ENCODE data around the gene TSSK6.

Gene TSSK6

DNA sequence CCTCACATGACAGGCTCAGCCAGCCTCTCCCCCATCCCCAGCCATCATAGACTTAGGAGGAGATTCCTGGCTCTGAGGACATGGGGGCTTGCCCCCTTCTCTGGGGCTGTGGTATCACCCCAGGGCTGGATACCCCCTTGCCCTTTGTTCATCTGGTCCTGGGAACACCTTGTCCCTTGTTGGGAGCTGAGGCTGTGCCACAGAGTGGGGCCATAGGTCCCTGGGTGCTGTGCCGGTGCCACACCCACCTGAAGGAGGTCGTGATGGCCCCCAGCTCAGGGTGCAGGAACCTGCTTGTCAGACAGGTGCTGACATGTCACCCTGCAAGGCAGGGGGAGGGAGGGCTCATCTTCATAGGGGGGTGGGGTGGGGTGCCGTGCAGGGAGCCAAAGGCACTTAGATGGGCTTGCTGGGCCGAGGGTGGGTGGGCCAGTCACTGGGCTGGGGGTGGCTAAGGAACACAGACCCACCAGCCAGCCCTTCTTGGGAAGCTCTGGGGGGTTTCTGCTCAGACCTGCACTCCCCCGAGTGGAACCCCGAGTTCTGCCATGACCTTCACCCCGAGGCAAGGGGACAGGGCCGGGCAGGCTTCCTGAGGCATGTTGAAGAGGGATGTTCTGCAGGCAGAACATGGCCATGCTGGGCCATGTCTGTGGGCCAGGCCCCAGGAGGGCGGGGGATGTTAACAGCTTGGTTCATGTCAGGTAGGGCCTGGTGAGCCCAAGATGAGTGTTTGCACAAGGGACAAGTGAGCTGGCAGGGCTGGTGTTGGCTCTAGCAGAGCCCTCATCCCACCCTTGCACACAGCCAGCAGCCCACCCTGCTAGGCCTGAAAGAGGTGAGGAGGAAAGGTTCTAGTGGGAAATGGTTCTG is 28.0 kb downstream of the TSSK6 start:
- no peak overlapping the region for H3K4me3 ChIP-seq (ENCODE audit: low read depth in 1 of 2, low read length in 2 of 2)
- no peak overlapping the region for H3K9ac ChIP-seq (ENCODE audit: low read depth in 1 of 2, low read length in 2 of 2)
- no peak overlapping the region for H3K27ac ChIP-seq (ENCODE audit: low read depth, low read length)
- peaks cover 10 to 45% of the 10 kb centered on the region in 2 donors for H3K36me3 ChIP-seq (ENCODE audit: control insufficient read depth in 1 of 2, insufficient read depth in 2 of 2, low read length in 2 of 2)
- no peaks in the 10 kb centered on the region for H3K9me3 ChIP-seq (ENCODE audit: control insufficient read depth in 1 of 2, low read length in 2 of 2)
- peaks cover 33 to 36% of the 10 kb centered on the region in 2 donors for H3K4me1 ChIP-seq (ENCODE audit: control insufficient read depth in 1 of 2, insufficient read depth in 2 of 2, low read length in 2 of 2)
- no peaks in the 10 kb centered on the region for H3K27me3 ChIP-seq (ENCODE audit: control insufficient read depth in 1 of 2, insufficient read depth in 2 of 2, low read length in 2 of 2)

DNA sequence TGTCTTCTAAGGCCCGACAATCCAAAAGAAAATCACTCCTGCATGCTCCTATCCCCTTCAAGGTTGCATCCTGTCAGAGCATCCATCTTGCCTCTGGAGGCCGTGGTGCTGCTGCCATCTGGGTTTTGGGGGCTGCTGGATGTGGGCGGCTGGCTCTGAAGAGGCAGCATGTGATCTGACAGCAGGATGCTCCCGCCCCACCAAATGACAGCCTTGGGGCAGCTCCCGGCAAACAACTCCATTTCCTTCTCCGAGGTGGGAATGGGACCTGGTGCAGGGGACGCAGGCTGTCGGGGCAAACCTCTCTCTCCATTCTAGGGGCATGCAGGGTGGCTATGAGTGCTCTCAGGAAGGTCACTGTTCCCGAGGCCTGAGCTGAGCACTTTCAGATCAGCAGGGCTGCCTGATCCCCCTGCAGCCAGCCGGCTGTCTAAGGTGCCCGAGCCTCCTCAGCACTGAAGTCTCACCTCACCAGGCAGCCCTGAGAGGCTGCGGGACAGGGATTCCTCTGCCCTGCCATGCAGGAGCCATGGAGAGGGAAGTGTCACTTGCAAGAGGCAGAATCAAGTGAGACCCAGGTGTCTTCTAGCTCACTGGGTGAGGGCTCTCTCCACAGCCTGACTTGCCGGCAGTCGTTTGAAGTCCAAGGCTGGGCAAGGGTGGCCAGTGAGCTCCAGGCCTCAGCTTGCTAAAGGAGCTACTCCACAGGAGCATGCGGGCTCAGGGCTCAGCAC is 28.8 kb downstream of the TSSK6 start:
- Histone ChIP-seq H3K9me3 (ENCODE audit: control insufficient read depth in 1 of 2, low read length in 2 of 2) (no peaks in the 10 kb centered on the region), H3K36me3 (ENCODE audit: control insufficient read depth in 1 of 2, insufficient read depth in 2 of 2, low read length in 2 of 2) (peaks cover 4 to 42% of the 10 kb centered on the region in 2 donors), H3K27ac (ENCODE audit: low read depth, low read length) (no peak overlapping the region), H3K27me3 (ENCODE audit: control insufficient read depth in 1 of 2, insufficient read depth in 2 of 2, low read length in 2 of 2) (no peaks in the 10 kb centered on the region), H3K9ac (ENCODE audit: low read depth in 1 of 2, low read length in 2 of 2) (no peak overlapping the region), H3K4me1 (ENCODE audit: control insufficient read depth in 1 of 2, insufficient read depth in 2 of 2, low read length in 2 of 2) (peaks cover 33 to 36% of the 10 kb centered on the region in 2 donors), H3K4me3 (ENCODE audit: low read depth in 1 of 2, low read length in 2 of 2) (no peak overlapping the region)

DNA sequence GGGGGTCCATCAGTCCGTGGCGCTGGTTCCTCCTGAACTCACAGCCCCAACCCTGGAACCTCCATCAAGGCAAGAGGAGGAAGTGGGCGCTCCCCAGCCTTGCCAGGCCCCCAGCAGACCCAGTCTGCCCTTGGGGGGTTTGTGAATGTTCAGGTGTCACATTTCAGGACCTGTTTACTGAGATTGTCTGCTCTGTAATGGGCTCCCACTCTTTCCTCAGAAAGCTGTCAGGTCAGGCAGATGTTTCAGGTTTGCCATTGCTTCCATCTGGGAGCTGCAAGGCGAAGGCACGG is 29.4 kb downstream of the TSSK6 start:
- Histone ChIP-seq H3K27ac (ENCODE audit: low read depth, low read length) (no peak overlapping the region), H3K4me1 (ENCODE audit: control insufficient read depth in 1 of 2, insufficient read depth in 2 of 2, low read length in 2 of 2) (peaks cover 33 to 36% of the 10 kb centered on the region in 2 donors), H3K9ac (ENCODE audit: low read depth in 1 of 2, low read length in 2 of 2) (no peak overlapping the region), H3K27me3 (ENCODE audit: control insufficient read depth in 1 of 2, insufficient read depth in 2 of 2, low read length in 2 of 2) (no peaks in the 10 kb centered on the region), H3K9me3 (ENCODE audit: control insufficient read depth in 1 of 2, low read length in 2 of 2) (no peaks in the 10 kb centered on the region), H3K4me3 (ENCODE audit: low read depth in 1 of 2, low read length in 2 of 2) (no peak overlapping the region), H3K36me3 (ENCODE audit: control insufficient read depth in 1 of 2, insufficient read depth in 2 of 2, low read length in 2 of 2) (peaks cover 2 to 39% of the 10 kb centered on the region in 2 donors)

DNA sequence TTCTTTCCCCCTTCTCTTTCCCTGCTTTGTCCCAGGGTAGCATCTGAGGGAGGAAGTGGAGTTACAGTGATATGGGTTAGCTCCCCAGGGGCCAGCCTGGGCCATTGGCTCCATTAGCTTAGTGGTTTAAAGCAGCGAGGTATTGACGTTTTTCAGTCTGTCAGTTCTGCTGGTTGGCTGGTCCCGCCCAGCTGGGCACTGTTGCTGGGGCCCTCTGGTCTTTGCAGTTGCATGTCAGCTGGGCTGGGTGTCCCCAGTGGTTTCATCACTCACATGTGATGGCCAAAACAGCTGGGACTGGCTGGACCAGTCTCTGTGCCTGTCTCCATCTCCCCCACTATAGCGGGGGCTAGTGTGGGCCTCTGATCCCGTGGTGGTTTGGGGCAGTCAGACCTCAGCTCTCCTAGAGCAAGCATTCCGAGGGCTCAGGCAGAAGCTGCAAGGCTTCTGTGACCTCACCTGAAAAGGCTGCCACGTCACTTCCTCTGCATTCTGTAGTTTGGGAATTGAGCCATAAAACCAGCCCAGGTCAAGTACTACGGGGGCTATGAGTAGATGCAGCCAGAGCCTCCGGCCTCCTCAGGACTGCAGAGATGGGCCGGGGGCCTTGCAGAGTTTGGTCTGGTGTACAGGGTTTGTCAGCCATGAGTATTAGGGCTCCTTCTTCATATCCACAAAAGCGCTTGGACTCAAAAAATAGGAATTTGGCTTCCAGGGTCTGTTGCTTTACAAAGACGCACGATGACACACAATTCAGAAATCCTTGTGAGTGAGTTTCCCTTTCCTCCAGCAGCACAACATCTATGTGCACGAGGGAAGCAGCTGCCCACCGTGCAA is 30.0 kb downstream of the TSSK6 start:
- no peaks in the 10 kb centered on the region for H3K9me3 ChIP-seq (ENCODE audit: control insufficient read depth in 1 of 2, low read length in 2 of 2)
- H3K4me1 ChIP-seq (ENCODE audit: control insufficient read depth in 1 of 2, insufficient read depth in 2 of 2, low read length in 2 of 2), result peaks cover 33 to 36% of the 10 kb centered on the region in 2 donors
- no peaks in the 10 kb centered on the region for H3K27me3 ChIP-seq (ENCODE audit: control insufficient read depth in 1 of 2, insufficient read depth in 2 of 2, low read length in 2 of 2)
- H3K4me3 ChIP-seq (ENCODE audit: low read depth in 1 of 2, low read length in 2 of 2), result no peak overlapping the region
- H3K36me3 ChIP-seq (ENCODE audit: control insufficient read depth in 1 of 2, insufficient read depth in 2 of 2, low read length in 2 of 2), result peaks cover 2 to 41% of the 10 kb centered on the region in 2 donors
- H3K9ac ChIP-seq (ENCODE audit: low read depth in 1 of 2, low read length in 2 of 2), result no peak overlapping the region
- no peak overlapping the region for H3K27ac ChIP-seq (ENCODE audit: low read depth, low read length)

DNA sequence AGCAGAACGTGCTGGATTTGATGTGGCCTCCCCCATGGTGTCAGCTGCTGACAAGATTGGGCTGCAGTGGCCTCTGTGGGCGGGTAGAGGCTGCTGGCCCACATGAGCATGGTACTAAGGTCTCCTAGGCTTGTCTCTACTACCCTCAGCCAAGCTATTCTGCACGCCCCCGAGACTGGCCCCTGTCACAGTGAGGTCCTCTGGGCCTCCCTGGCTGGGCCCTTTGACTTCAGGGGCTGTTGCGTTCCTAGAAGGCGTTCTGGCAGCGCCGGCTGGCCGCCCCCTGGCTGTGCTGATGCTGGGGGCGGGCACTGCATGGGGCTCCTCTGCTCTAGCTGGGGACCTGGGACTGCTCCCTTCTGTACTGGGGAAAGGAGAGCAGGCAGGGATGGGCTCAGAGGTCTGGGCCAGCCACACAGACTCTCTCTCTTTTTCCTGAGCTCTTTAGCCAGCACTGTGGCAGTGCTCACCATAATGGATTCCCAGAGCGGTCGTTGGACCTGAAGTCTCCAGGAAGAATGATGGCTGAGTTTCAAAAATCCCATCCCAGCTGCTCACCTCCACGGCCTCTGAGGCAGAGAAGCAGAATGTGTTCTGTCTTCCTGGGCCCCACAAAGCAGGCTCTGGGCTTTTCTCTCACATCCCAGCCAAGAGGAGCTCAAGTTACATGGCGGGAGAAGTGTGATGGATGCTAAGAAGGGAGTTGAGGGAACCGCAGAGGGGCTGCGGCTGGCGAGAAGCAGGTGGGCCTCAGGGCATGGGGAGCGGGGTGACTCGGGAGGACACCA is 32.3 kb downstream of the TSSK6 start:
- H3K27me3 ChIP-seq (ENCODE audit: control insufficient read depth in 1 of 2, insufficient read depth in 2 of 2, low read length in 2 of 2), result no peaks in the 10 kb centered on the region
- H3K4me1 ChIP-seq (ENCODE audit: control insufficient read depth in 1 of 2, insufficient read depth in 2 of 2, low read length in 2 of 2), result peaks cover 9 to 13% of the 10 kb centered on the region in 2 donors
- H3K9ac ChIP-seq (ENCODE audit: low read depth in 1 of 2, low read length in 2 of 2), result no peak overlapping the region

DNA sequence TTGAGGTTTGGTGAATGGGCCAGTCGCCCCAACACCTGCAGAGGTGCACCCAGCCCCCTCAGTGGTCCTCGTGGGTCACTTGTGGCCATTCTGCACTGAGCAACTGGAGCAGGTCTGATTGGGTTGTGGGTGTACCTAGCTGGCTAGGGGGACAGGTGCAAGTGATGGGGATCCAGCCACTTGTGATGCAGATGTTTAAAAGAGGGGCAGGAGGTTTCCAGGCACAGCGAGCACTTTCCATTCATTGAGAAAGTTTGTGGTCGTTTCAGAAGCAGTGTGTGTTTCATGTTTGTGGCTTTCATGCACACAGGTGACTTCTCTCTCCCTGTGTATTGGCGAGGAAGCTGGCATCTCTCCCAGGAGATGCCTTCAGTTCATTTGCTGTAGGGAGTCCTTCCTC is 34.7 kb downstream of the TSSK6 start:
- peaks cover 0 to 12% of the 10 kb centered on the region in 2 donors for H3K4me1 ChIP-seq (ENCODE audit: control insufficient read depth in 1 of 2, insufficient read depth in 2 of 2, low read length in 2 of 2)
- no peaks in the 10 kb centered on the region for H3K27me3 ChIP-seq (ENCODE audit: control insufficient read depth in 1 of 2, insufficient read depth in 2 of 2, low read length in 2 of 2)
- no peak overlapping the region for H3K4me3 ChIP-seq (ENCODE audit: low read depth in 1 of 2, low read length in 2 of 2)
- H3K36me3 ChIP-seq (ENCODE audit: control insufficient read depth in 1 of 2, insufficient read depth in 2 of 2, low read length in 2 of 2), result peaks cover 6 to 39% of the 10 kb centered on the region in 2 donors
- no peaks in the 10 kb centered on the region for H3K9me3 ChIP-seq (ENCODE audit: control insufficient read depth in 1 of 2, low read length in 2 of 2)
- H3K9ac ChIP-seq (ENCODE audit: low read depth in 1 of 2, low read length in 2 of 2), result no peak overlapping the region
- no peak overlapping the region for H3K27ac ChIP-seq (ENCODE audit: low read depth, low read length)

More for the DNA sequence above, 32.3 kb downstream of the TSSK6 start:
- H3K36me3 ChIP-seq (ENCODE audit: control insufficient read depth in 1 of 2, insufficient read depth in 2 of 2, low read length in 2 of 2), result peaks cover 3 to 45% of the 10 kb centered on the region in 2 donors
- H3K9me3 ChIP-seq (ENCODE audit: control insufficient read depth in 1 of 2, low read length in 2 of 2), result no peaks in the 10 kb centered on the region
- H3K4me3 ChIP-seq (ENCODE audit: low read depth in 1 of 2, low read length in 2 of 2), result no peak overlapping the region
- H3K27ac ChIP-seq (ENCODE audit: low read depth, low read length), result no peak overlapping the region

DNA sequence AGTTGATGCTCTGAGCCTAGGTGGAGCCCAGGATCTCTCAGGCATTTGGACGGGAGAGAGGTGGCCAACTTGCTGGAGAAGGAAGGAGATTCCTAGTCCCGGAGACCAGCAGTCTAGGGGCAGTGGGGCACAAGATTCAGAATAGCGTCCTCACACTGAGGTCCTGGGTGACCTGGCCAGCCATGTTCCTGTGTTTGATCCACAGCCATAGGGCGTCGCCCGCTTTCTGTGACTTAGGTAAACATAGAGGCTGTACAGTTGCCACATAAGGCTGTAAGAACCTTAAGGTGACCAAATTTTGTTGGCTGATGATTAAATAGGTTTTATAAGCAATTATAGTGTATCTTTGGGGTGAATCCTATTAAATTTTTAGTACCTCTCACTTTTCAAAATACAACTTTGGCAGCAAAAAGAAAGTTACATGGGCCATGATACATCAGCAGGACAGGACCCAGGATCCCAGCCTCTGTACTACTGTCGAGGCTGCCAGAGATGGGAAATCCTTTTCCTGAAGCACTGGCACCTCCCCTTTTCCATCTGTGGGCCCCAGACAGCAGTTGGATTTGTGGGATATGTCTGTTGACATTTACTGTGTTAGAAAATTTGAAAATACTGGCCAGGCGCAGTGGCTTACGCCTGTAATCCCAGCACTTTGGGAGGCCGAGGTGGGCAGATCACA is 37.5 kb downstream of the TSSK6 start:
- peaks cover 9 to 43% of the 10 kb centered on the region in 2 donors for H3K36me3 ChIP-seq (ENCODE audit: control insufficient read depth in 1 of 2, insufficient read depth in 2 of 2, low read length in 2 of 2)
- peaks cover 0 to 24% of the 10 kb centered on the region in 2 donors for H3K4me1 ChIP-seq (ENCODE audit: control insufficient read depth in 1 of 2, insufficient read depth in 2 of 2, low read length in 2 of 2)
- no peaks in the 10 kb centered on the region for H3K27me3 ChIP-seq (ENCODE audit: control insufficient read depth in 1 of 2, insufficient read depth in 2 of 2, low read length in 2 of 2)
- H3K9ac ChIP-seq (ENCODE audit: low read depth in 1 of 2, low read length in 2 of 2), result no peak overlapping the region
- no peaks in the 10 kb centered on the region for H3K9me3 ChIP-seq (ENCODE audit: control insufficient read depth in 1 of 2, low read length in 2 of 2)
- no peak overlapping the region for H3K4me3 ChIP-seq (ENCODE audit: low read depth in 1 of 2, low read length in 2 of 2)
- H3K27ac ChIP-seq (ENCODE audit: low read depth, low read length), result no peak overlapping the region

DNA sequence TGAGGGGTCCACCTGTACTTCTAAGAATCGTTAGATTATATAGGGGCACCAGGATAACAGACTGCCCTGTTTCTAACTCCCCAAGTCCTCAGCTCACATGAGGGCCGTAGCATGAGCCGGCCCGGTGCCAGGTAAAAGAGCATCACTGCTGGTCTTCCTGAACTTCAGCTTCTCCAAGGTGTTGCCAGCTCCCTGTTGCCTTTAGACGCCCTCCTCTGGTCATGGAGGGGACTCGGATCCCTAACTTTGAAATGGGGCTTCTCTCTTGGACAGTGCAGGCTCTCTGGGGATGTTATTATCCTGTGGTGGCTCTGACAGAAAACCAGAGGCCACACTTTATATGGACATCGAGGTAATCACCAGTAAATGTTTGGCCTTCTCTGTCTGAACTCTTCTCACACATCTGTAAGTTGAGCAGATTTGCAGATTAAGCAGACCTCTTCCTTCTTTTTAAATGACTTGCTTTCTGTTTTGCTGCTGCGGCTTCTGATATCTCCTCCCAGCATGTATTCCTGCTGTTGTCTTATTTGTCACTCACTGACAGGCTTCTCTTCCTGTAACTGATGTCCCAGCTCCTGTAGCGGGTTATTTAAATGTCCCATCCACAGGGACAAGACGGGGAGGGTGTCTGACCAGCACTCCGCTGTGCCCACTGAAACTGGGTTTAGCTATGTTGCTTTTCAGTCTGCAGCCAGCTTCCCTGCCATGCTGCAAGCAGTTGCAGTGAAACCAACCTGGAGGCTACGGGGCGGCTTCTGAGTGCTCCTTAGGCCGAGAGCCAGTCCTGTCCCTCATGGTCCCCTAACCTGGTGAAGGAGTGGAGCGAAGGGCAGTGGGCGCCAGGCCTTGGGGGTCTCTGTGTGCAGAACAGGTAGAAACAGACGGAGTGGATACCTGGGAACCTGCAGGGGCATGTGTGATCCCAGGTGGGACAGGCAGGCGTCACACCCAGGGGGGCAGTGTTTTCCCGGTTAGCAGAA is 39.2 kb downstream of the TSSK6 start:
- Histone ChIP-seq H3K9ac (ENCODE audit: low read depth in 1 of 2, low read length in 2 of 2) (no peak overlapping the region), H3K4me1 (ENCODE audit: control insufficient read depth in 1 of 2, insufficient read depth in 2 of 2, low read length in 2 of 2) (peaks cover 0 to 24% of the 10 kb centered on the region in 2 donors), H3K27me3 (ENCODE audit: control insufficient read depth in 1 of 2, insufficient read depth in 2 of 2, low read length in 2 of 2) (no peaks in the 10 kb centered on the region), H3K9me3 (ENCODE audit: control insufficient read depth in 1 of 2, low read length in 2 of 2) (no peaks in the 10 kb centered on the region), H3K27ac (ENCODE audit: low read depth, low read length) (no peak overlapping the region), H3K36me3 (ENCODE audit: control insufficient read depth in 1 of 2, insufficient read depth in 2 of 2, low read length in 2 of 2) (peaks cover 9 to 36% of the 10 kb centered on the region in 2 donors), H3K4me3 (ENCODE audit: low read depth in 1 of 2, low read length in 2 of 2) (no peak overlapping the region)
